ENCODE measurements around the gene ATP8B4. TPM values are rescaled to one million over a fixed set of nuclear protein-coding genes. Genes with fewer than 3 reads are reported as not detected.

Gene ATP8B4
- total and polyA plus RNA-seq, 4 donors: 1.9 to 19.7 (median 12.4) TPM

DNA sequence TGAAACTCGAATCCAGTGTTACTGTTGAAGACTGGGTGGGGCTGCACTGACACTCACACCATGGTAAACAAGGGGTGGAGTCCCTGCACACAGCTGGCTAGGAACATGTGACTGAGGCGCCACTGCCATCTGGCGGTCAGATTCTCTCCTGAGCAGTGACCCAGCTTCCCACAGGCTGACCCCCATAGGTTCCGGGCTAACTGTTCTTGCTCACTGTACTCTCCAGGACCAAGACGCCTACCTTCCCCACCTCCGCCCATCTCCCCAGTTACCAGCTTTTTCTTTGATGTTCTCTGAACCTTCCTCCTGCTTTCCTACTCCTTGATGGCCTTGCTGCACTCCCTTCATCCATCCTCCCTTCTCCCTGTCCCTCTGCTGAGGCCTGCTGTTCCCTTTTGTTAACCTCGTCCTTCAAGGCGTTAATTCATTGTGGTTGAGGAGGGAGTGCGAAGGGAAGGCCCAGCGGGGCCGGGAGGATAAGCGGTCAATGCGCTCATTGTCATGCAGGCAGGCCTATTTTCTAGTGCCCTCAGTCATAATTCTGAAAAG, 115.2 kb downstream of the ATP8B4 start:
- H3K4me1 ChIP-seq (ENCODE audit: control insufficient read depth in 4 of 4, insufficient read depth in 4 of 4, low read length in 3 of 4): peaks cover 0 to 2% (median 0%) of the 10 kb centered on the region in 4 donors
- TF ChIP-seq RXRA (IDR thresholded peaks at IDR 0.05) (no peak), SP1 (IDR thresholded peaks at IDR 0.05) (no peak), CTCF (IDR thresholded peaks at IDR 0.05; ENCODE audit: low read depth, low read length, missing input control) (peak; percentile 76), HNF4A (conservative IDR thresholded peaks at IDR 0.05) (no peak), NR2F2 (IDR thresholded peaks at IDR 0.05) (no peak), GABPA (IDR thresholded peaks at IDR 0.05 in 1 of 2, conservative IDR thresholded peaks at IDR 0.05 in 1 of 2) (no peak), JUND (IDR thresholded peaks at IDR 0.05) (no peak), TAF1 (conservative IDR thresholded peaks at IDR 0.05) (no peak), HNF4G (IDR thresholded peaks at IDR 0.05) (no peak), FOXA1 (IDR thresholded peaks at IDR 0.05) (peak; percentile 36), YY1 (IDR thresholded peaks at IDR 0.05) (no peak), FOXA2 (IDR thresholded peaks at IDR 0.05) (peak; percentile 68), RAD21 (IDR thresholded peaks at IDR 0.05) (peak; percentile 82 to 88), EGR1 (IDR thresholded peaks at IDR 0.05; ENCODE audit: low read depth in 2 of 2) (no peak)
- TF ChIP-seq, protein P1, sequence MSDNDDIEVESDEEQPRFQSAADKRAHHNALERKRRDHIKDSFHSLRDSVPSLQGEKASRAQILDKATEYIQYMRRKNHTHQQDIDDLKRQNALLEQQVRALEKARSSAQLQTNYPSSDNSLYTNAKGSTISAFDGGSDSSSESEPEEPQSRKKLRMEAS (IDR thresholded peaks at IDR 0.05): no peak
- TF ChIP-seq, protein P2, sequence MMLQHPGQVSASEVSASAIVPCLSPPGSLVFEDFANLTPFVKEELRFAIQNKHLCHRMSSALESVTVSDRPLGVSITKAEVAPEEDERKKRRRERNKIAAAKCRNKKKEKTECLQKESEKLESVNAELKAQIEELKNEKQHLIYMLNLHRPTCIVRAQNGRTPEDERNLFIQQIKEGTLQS (IDR thresholded peaks at IDR 0.05): no peak
- TF ChIP-seq, protein P3, sequence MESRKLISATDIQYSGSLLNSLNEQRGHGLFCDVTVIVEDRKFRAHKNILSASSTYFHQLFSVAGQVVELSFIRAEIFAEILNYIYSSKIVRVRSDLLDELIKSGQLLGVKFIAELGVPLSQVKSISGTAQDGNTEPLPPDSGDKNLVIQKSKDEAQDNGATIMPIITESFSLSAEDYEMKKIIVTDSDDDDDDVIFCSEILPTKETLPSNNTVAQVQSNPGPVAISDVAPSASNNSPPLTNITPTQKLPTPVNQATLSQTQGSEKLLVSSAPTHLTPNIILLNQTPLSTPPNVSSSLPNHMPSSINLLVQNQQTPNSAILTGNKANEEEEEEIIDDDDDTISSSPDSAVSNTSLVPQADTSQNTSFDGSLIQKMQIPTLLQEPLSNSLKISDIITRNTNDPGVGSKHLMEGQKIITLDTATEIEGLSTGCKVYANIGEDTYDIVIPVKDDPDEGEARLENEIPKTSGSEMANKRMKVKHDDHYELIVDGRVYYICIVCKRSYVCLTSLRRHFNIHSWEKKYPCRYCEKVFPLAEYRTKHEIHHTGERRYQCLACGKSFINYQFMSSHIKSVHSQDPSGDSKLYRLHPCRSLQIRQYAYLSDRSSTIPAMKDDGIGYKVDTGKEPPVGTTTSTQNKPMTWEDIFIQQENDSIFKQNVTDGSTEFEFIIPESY (IDR thresholded peaks at IDR 0.05): no peak
- TF ChIP-seq, protein P4, sequence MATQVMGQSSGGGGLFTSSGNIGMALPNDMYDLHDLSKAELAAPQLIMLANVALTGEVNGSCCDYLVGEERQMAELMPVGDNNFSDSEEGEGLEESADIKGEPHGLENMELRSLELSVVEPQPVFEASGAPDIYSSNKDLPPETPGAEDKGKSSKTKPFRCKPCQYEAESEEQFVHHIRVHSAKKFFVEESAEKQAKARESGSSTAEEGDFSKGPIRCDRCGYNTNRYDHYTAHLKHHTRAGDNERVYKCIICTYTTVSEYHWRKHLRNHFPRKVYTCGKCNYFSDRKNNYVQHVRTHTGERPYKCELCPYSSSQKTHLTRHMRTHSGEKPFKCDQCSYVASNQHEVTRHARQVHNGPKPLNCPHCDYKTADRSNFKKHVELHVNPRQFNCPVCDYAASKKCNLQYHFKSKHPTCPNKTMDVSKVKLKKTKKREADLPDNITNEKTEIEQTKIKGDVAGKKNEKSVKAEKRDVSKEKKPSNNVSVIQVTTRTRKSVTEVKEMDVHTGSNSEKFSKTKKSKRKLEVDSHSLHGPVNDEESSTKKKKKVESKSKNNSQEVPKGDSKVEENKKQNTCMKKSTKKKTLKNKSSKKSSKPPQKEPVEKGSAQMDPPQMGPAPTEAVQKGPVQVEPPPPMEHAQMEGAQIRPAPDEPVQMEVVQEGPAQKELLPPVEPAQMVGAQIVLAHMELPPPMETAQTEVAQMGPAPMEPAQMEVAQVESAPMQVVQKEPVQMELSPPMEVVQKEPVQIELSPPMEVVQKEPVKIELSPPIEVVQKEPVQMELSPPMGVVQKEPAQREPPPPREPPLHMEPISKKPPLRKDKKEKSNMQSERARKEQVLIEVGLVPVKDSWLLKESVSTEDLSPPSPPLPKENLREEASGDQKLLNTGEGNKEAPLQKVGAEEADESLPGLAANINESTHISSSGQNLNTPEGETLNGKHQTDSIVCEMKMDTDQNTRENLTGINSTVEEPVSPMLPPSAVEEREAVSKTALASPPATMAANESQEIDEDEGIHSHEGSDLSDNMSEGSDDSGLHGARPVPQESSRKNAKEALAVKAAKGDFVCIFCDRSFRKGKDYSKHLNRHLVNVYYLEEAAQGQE (IDR thresholded peaks at IDR 0.05): no peak
- WGBS: 59% methylated on average over 13 of the region's 13 CpGs
- no peak overlapping the region for H3K27ac ChIP-seq (ENCODE audit: low read depth in 1 of 2, low read length in 2 of 2)
- no peaks in the 10 kb centered on the region for H3K27me3 ChIP-seq (ENCODE audit: control insufficient read depth in 4 of 4, insufficient read depth in 4 of 4, low read length in 3 of 4)
- no peak overlapping the region for H3K9ac ChIP-seq (ENCODE audit: low read depth in 1 of 2, low read length in 2 of 2)
- no peaks in the 10 kb centered on the region for H3K9me3 ChIP-seq (ENCODE audit: control insufficient read depth in 4 of 4, low read length in 3 of 4)
- no peak overlapping the region for H3K4me3 ChIP-seq (ENCODE audit: low read depth in 1 of 3, low read length in 3 of 3)
- peak; percentile 87 for DNase-seq (ENCODE audit: low spot score)
- H3K36me3 ChIP-seq (ENCODE audit: control insufficient read depth in 4 of 4, insufficient read depth in 3 of 4, low read depth in 1 of 4, low read length in 3 of 4): no peaks in the 10 kb centered on the region

All from liver (tissue), 9 donors.